WTC11 (cell line): ENCODE data around the gene UBE2K. TPM values are rescaled to one million over a fixed set of nuclear protein-coding genes. Genes with fewer than 3 reads are reported as not detected.

Source experiments
- ATAC-seq: fragments of 200-7000 bp; cut with Tn5 transposase; 2 replicates; pipeline ENCODE4 v1.10.0; 2021; ENCODE audit warnings: mild to moderate bottlenecking, moderate library complexity
- CTCF ChIA-PET: fragments of 300-600 bp; sonication (Branson Sonifier 250); formaldehyde crosslinking; loops from one replicate; lab custom pipeline; 2021; ENCODE audit warnings: antibody characterized with exemption; lab: Charles Lee
- POLR2A ChIA-PET: fragments of 350-600 bp; sonication (Branson Sonifier 250); formaldehyde crosslinking; loops from one replicate; lab custom pipeline; 2021; ENCODE audit warnings: antibody characterized with exemption; lab: Charles Lee
- DNase-seq: peaks from one replicate; pipeline ENCODE4 v3.0.0; 2021; ENCODE audit warnings: low spot score
- H3K27ac Mint-ChIP-seq: 2 replicates; pipeline ENCODE4 v1.8.0; 2021; ENCODE audit warnings: mixed read lengths
- H3K27me3 Mint-ChIP-seq: 2 replicates; pipeline ENCODE4 v1.8.0; 2021; ENCODE audit warnings: low read depth, mild to moderate bottlenecking, moderate library complexity, mixed read lengths
- H3K36me3 Mint-ChIP-seq: 2 replicates; pipeline ENCODE4 v1.8.0; 2021; ENCODE audit warnings: mixed read lengths
- H3K4me1 Mint-ChIP-seq: 2 replicates; pipeline ENCODE4 v1.8.0; 2022; ENCODE audit warnings: mixed read lengths
- H3K4me3 Mint-ChIP-seq: 2 replicates; pipeline ENCODE4 v1.8.0; 2021; ENCODE audit warnings: mild to moderate bottlenecking, moderate library complexity, mixed read lengths
- H3K9me3 Mint-ChIP-seq: 2 replicates; pipeline ENCODE4 v1.8.0; 2021; ENCODE audit warnings: mixed read lengths
- ATF6 ChIP-seq: sonication (generic); formaldehyde crosslinking; IDR thresholded peaks from 2 replicates; pipeline ENCODE4 v1.8.1; 2023; ENCODE audit warnings: mild to moderate bottlenecking, missing genetic modification reagents
- HMGA2 ChIP-seq: fragments of 250-450 bp; sonication (Bioruptor Pico); IDR thresholded peaks from 2 replicates; pipeline ENCODE4 v1.4.0; 2021; ENCODE audit warnings: mild to moderate bottlenecking, moderate library complexity
- IRF1 ChIP-seq: sonication (generic); formaldehyde crosslinking; IDR thresholded peaks from 2 replicates; pipeline ENCODE4 v1.8.0; 2023; ENCODE audit warnings: missing genetic modification reagents
- IRF2 ChIP-seq: sonication (generic); formaldehyde crosslinking; IDR thresholded peaks from 2 replicates; pipeline ENCODE4 v1.8.0; 2022; ENCODE audit warnings: low read depth, missing genetic modification reagents, borderline replicate concordance
- JUN ChIP-seq: sonication (generic); formaldehyde crosslinking; IDR thresholded peaks from 2 replicates; pipeline ENCODE4 v1.8.0; 2023; ENCODE audit warnings: mild to moderate bottlenecking, missing genetic modification reagents
- KAT7 ChIP-seq: sonication (generic); formaldehyde crosslinking; IDR thresholded peaks from 2 replicates; pipeline ENCODE4 v1.8.1; 2023; ENCODE audit warnings: missing genetic modification reagents, mild to moderate bottlenecking, borderline replicate concordance
- SMAD4 ChIP-seq: sonication (generic); formaldehyde crosslinking; IDR thresholded peaks from 2 replicates; pipeline ENCODE4 v1.8.0; 2022; ENCODE audit warnings: mild to moderate bottlenecking, missing genetic modification reagents
- SP1 ChIP-seq: sonication (generic); formaldehyde crosslinking; conservative IDR thresholded peaks from 2 replicates; pipeline ENCODE4 v1.8.1; 2022; ENCODE audit warnings: missing genetic modification reagents
- TEAD1 ChIP-seq: sonication (generic); formaldehyde crosslinking; IDR thresholded peaks from 2 replicates; pipeline ENCODE4 v1.8.0; 2022; ENCODE audit warnings: mild to moderate bottlenecking, missing genetic modification reagents
- TEAD4 ChIP-seq: sonication (generic); formaldehyde crosslinking; IDR thresholded peaks from 2 replicates; pipeline ENCODE4 v1.8.0; 2022; ENCODE audit warnings: mild to moderate bottlenecking, missing genetic modification reagents
- ZMAT4 ChIP-seq: fragments of 250-450 bp; sonication (Bioruptor Pico); IDR thresholded peaks from 2 replicates; pipeline ENCODE4 v1.9.0; 2021; ENCODE audit warnings: mild to moderate bottlenecking
- ZNF671 ChIP-seq: fragments of 250-450 bp; sonication (Bioruptor Pico); IDR thresholded peaks from 2 replicates; pipeline ENCODE4 v1.8.0; 2021; ENCODE audit warnings: mild to moderate bottlenecking
- total RNA-seq: library from RNA; stranded (reverse); gene quantifications from 3 replicates; pipeline ENCODE4 v1.2.3, GENCODE V29; 2021
- TF ChIP-seq, protein P1 (sequence below): sonication (generic); formaldehyde crosslinking; IDR thresholded peaks from 2 replicates; pipeline ENCODE4 v1.8.1; 2023; ENCODE audit warnings: mild to moderate bottlenecking, missing genetic modification reagents

UBE2K gene
- total RNA-seq, 1 experiment from 2014 or later: 135 TPM

DNA sequence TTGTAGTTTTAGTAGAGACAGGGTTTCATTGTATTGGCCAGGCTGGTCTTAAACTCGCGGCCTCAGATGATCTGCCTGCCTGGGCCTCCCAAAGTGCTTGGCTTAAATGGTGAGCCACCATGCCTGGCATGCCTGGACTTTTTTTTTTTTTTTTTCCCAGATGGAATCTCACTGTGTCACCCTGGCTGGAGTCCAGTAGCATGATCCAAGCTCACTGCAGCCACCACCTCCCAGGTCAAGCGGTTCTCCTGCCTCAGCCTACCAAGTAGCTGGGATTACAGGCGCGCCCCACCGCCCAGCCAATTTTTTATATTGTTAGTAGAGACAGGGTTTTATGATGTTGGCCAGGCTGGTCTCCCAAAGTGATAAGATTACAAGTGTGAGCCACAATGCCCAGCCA is 8.4 kb downstream of the UBE2K start:
- TF ChIP-seq, protein P1, sequence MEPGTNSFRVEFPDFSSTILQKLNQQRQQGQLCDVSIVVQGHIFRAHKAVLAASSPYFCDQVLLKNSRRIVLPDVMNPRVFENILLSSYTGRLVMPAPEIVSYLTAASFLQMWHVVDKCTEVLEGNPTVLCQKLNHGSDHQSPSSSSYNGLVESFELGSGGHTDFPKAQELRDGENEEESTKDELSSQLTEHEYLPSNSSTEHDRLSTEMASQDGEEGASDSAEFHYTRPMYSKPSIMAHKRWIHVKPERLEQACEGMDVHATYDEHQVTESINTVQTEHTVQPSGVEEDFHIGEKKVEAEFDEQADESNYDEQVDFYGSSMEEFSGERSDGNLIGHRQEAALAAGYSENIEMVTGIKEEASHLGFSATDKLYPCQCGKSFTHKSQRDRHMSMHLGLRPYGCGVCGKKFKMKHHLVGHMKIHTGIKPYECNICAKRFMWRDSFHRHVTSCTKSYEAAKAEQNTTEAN (CRISPR knock-in tag): no peak
- no peak for TF ChIP-seq KAT7 (CRISPR knock-in tag)
- no peak for TF ChIP-seq SP1 (CRISPR knock-in tag)
- TF ChIP-seq SMAD4 (CRISPR knock-in tag): no peak
- no peak for TF ChIP-seq TEAD4 (CRISPR knock-in tag)
- TF ChIP-seq ZMAT4 (CRISPR knock-in tag): no peak
- TF ChIP-seq, all 79 proteins: peak for 0
- DNase-seq (no peak), ATAC-seq (no peak)
- no peaks in the 10 kb centered on the region for H3K9me3 Mint-ChIP-seq
- H3K36me3 Mint-ChIP-seq: peaks cover 10% of the 10 kb centered on the region
- H3K4me3 Mint-ChIP-seq: no peak overlapping the region
- H3K27ac Mint-ChIP-seq: peak overlapping the region; percentile 58
- no peaks in the 10 kb centered on the region for H3K27me3 Mint-ChIP-seq
- CTCF ChIA-PET: interaction anchor here (0.6 kb wide), 1 partner anchor 14 kb away, joined by 4 read pairs; no protein-coding TSS in a partner anchor
- peaks cover 14% of the 10 kb centered on the region for H3K4me1 Mint-ChIP-seq
- POLR2A ChIA-PET: interaction anchor here (0.6 to 0.7 kb wide), 2 partner anchors 68 to 85 kb away, joined by 3 to 5 read pairs; partner anchors contain the start of gene SMIM14

- POLR2A ChIA-PET: interaction anchor here (0.6 to 0.7 kb wide), 2 partner anchors 37 to 69 kb away, joined by 3 read pairs; partner anchors contain the start of gene SMIM14
Observed at GRCh38 chr4:39706741-39707511, 9.0 kb downstream of the UBE2K start.

More at GRCh38 chr4:39706741-39707511, 9.0 kb downstream of the UBE2K start:
- peaks cover 10% of the 10 kb centered on the region for H3K36me3 Mint-ChIP-seq
- CTCF ChIA-PET: no interaction called here
- peak overlapping the region; percentile 60 for H3K27ac Mint-ChIP-seq
- H3K9me3 Mint-ChIP-seq: no peaks in the 10 kb centered on the region
- no peak for DNase-seq
- peaks cover 14% of the 10 kb centered on the region for H3K4me1 Mint-ChIP-seq
- no peak for ATAC-seq
- no peaks in the 10 kb centered on the region for H3K27me3 Mint-ChIP-seq
- no peak for TF ChIP-seq IRF1 (CRISPR knock-in tag)
- no peak for TF ChIP-seq HMGA2 (CRISPR knock-in tag)
- TF ChIP-seq ATF6: no peak
- TF ChIP-seq TEAD1 (CRISPR knock-in tag): no peak
- no peak for TF ChIP-seq ZNF671 (CRISPR knock-in tag)
- no peak for TF ChIP-seq ZMAT4 (CRISPR knock-in tag)
- no peak for TF ChIP-seq IRF2 (CRISPR knock-in tag)
- TF ChIP-seq JUN (CRISPR knock-in tag): no peak
- no peak overlapping the region for H3K4me3 Mint-ChIP-seq
